HG02970 (cell line): ENCODE results near the gene GALM.
"Not testable (repeated sequence)": the region's sequence is repeated elsewhere in the genome, so short reads cannot be mapped to it uniquely, and the experiment has no call there.

Experiments
- ATAC-seq: cut with Tn5 transposase; IDR thresholded peaks from one replicate; pipeline ENCODE4 v1.9.1; 2021; ENCODE audit warnings: mild to moderate bottlenecking, moderate library complexity, moderate number of reproducible peaks; ENCODE audit not compliant: unreplicated experiment, low FRiP score

The GALM gene

DNA sequence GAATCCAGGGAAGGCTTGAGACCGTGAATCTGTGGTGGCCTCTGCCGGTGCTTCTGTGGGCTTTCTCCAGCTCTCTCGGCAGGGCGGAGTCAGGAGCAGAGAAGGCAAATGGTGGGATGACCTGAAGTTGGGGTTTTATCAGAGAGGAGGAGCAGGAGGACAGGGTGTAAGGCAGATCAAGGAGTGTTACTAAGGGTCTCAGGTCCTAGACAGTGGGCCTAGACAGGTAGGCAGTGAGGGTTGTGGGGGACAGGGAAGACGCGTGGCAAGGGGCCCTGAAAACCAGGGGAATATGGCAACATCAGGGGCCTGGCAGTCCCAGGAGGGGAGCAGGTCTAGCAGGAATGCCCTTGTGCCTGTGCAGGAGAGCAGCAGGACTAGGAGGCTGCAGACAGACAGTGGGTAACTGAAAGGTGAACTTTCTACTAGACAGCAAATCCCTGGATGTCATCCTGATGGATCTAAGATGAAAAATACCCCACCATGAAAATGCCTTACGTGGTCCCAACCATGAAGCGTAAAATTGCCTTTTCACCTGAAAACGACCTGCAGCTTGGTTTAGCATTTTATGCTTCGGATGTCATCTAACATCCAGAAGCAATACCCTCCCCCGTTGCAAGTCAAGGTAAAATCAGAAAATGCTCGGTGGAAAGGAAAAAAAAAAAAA, 43.1 kb downstream of the GALM start:
- no peak for ATAC-seq

GRCh38 chr2:38709567-38710194, 43.8 kb downstream of the GALM start:
- ATAC-seq = no peak

DNA sequence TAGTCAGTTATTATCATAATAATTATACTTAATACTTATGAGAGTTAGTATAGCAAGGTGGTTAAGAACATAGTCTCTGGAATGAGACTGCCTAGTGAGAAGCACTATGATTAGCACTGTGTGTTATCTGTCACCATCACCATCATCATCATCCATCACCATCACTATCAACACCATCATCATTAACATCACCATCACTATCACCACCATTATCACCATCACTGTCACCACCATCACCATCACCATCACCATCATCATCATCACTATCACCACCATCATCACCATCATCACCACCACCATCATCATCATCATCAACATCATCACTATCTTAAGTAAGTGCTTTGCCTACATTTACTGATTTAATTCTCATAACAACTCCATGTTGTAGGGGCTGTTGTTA, 45.6 kb downstream of the GALM start:
- ATAC-seq = no peak

DNA sequence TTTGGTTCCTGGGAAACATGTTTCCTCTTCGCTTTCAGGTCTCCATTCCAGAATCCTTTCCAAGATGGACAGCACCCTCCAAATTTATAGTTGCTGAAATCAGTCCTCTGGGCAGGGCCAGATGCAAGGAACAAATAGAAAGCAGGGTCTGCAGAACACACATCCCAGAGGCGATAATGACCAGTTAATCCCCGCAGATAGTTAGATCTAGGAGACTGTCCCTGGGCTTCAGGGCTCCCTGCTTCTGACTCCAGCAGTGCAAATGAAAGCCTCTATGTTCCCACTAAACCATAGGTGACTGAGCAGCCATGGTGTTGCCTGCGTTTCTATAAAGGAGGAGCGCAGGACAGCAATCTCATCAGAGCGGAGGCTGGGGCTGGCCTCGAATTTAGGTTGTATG, 46.5 kb downstream of the GALM start:
- no peak for ATAC-seq

DNA sequence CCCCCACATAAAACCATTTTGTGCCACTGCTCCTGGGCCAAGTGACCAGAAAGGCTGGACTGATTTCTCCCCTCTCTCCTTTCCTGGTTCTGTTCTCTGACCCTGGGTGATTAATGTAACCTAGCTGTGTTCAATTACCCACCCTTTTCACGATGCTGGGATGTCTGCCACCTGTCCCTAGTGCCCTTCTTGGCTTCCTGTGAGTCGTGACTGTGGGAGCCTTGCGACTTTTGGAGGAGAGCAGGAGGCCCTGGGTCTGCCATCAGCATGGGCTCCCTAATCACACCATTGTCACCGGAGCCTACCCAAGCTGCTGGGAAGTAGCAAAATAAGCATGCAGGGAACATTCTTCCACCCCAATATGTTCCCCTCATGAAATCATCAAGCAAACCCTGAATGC, 47.0 kb downstream of the GALM start:
- ATAC-seq = no peak

- ATAC-seq = no peak
These were observed 47.4 kb downstream of the GALM start for GRCh38 chr2:38713338-38713737.

- ATAC-seq = not testable (repeated sequence)
These were observed 49.0 kb downstream of the GALM start for GRCh38 chr2:38714941-38715340.

- no peak for ATAC-seq
These were observed 50.3 kb downstream of the GALM start for GRCh38 chr2:38716185-38716584.

GRCh38 chr2:38718601-38719000, 52.7 kb downstream of the GALM start:
- ATAC-seq = no peak

GRCh38 chr2:38719706-38720105, 53.8 kb downstream of the GALM start:
- ATAC-seq = no peak

GRCh38 chr2:38720613-38721241, 54.8 kb downstream of the GALM start:
- no peak for ATAC-seq

DNA sequence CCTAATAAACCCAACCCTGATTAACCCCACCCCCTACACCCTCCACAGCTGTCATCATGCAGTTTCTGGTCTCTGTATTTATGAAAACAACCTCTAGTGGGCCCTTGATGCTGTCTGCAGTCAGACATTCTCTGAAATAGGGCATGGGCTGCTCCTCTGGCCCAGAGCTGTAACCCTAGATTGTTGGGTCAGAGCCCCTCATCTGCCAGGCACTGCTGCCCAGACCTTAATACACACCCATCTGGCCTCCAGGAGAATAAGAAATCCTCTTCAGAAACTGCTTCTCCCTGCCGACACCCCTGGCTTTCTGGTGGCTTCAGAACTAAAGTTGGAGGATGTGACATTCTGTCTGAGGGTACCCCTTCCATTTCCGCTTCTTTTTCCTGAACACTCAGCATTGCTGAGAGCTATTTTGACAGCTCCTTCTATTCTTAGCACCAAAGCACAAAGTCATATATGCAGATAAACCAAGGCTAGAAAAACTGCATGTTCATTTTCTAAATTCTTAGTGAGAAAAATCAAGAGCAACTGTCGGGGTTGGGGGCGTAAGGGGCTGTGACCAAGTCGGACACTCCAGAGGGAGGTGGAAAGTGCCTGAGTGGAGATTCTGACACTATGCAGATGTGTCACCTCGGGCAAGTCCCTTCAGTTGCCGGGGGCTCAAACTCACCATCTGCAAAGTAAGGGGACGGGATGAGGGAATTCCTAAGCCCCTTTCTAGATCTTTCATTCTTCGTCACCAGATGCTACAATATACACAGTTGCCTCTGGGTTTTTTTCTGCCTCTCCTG, 56.6 kb downstream of the GALM start:
- no peak for ATAC-seq

GRCh38 chr2:38723173-38723572, 57.3 kb downstream of the GALM start:
- ATAC-seq = no peak

DNA sequence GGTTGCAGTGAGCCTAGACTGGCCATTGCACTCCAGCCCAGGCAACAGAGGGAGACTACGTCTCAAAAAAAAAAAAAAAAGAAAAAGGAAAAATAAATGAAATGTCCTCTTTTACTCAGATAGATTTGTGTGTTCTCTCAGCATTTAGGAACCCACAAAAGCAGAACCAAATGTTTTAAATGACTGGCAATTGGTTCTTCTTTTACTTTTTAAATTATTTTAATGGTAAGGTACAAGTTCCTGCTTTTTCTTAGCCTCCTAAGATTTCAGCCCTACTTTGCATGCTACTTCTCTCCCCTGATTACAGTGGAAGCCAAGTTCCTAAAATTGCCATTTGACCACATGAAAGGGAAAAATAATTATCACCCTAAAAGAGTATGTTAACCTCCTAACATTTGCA, 61.7 kb downstream of the GALM start:
- no peak for ATAC-seq

DNA sequence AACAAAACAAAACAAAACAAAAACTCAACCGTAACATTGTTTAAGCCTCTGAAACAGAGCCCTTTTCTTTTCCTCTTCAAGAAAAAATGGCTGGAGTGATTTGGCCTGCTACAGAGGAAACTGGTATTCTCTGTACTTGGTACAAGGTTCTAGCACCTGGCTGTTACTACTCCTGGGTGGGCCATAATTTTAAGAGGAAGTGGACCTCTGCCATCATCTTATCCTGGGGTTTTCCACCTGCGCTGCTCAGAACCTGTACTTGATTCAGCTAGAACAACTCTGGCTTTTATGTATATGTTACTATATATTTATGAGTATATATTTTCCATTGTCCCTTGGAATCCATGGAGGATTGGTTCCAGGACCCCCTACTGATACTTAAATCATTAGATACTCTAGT, 62.8 kb downstream of the GALM start:
- ATAC-seq = no peak

- ATAC-seq = no peak
These were observed 65.2 kb downstream of the GALM start for GRCh38 chr2:38731090-38731489.

- no peak for ATAC-seq
These were observed 65.8 kb downstream of the GALM start for GRCh38 chr2:38731684-38732221.

GRCh38 chr2:38733300-38733971, 67.5 kb downstream of the GALM start:
- no peak for ATAC-seq

GRCh38 chr2:38734299-38735058, 68.6 kb downstream of the GALM start:
- no peak for ATAC-seq

DNA sequence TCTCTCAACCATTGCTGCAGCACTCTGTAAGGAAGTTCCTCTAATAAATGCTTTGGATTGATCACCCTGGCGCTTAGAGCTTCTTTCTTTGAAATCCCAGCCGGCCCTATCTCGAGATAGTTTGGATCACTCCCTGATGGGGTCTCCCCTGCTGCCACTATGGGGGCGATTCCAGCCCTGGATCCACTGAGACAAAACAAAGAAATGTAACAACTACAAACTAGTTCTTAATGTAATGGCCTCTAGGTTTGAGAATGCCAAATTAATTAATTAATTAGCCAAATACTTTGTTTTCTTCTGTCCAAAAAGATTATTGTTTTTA, 70.0 kb downstream of the GALM start:
- no peak for ATAC-seq
